Measurements from ENCODE around the gene NPTX2. TPM values are rescaled to one million over a fixed set of nuclear protein-coding genes. Genes with fewer than 3 reads are reported as not detected.

Gene NPTX2
- total and polyA plus RNA-seq, 2 of the 8 experiments (the other 6 are each of a cell fraction or from before 2014, with no cell fraction given) = 18.4 to 19.2 TPM

GRCh38 chr7:98568891-98569290 is 48.2 kb upstream of the NPTX2 start:
- H3K4me3 ChIP-seq (ENCODE audit: extremely low read depth in 1 of 4, insufficient read depth in 2 of 4, low read depth in 3 of 4, low read length in 4 of 4) = no peak overlapping the region
- CTCF ChIA-PET (ENCODE audit: partially characterized antibody) = interaction anchor here (0.9 kb wide), 1 partner anchor 272 kb away, joined by 3 read pairs; no protein-coding TSS in a partner anchor
- H2AK5ac ChIP-seq (ENCODE audit: low read depth, low read length) = no peak overlapping the region
- no peak overlapping the region for H3K9ac ChIP-seq (replicated peaks in 1 of 4; ENCODE audit: extremely low read depth in 1 of 4, low read depth in 3 of 4, low read length in 3 of 4)
- H2BK20ac ChIP-seq (ENCODE audit: low read length) = no peak overlapping the region
- H2BK120ac ChIP-seq (replicated peaks; ENCODE audit: low read depth, low read length) = no peak overlapping the region
- H3K23ac ChIP-seq (ENCODE audit: insufficient read length) = no peak overlapping the region
- no peaks in the 10 kb centered on the region; the same call in 1 of the 2 replicates for H3K23me2 ChIP-seq (ENCODE audit: low read depth, low read length)
- H3K79me2 ChIP-seq (ENCODE audit: control insufficient read depth in 1 of 2, insufficient read depth in 2 of 2, low read length in 2 of 2) = no peaks in the 10 kb centered on the region
- peaks cover 0 to 5% (median 0%) of the 10 kb centered on the region in 4 experiments; a peak in 3 of 7 replicates for H3K4me1 ChIP-seq (replicated peaks in 1 of 4; ENCODE audit: control insufficient read depth in 3 of 4, insufficient read depth in 4 of 4, low read length in 3 of 4)
- H2BK12ac ChIP-seq (ENCODE audit: low read depth, low read length) = no peak overlapping the region
- H3K4me2 ChIP-seq (ENCODE audit: insufficient read depth in 1 of 2, low read depth in 2 of 2, low read length in 2 of 2) = no peak overlapping the region
- H2BK15ac ChIP-seq (ENCODE audit: low read length) = no peak overlapping the region
- no peak for DNase-seq (ENCODE audit: low read depth in 1 of 2, low spot score in 2 of 2)
- no peak overlapping the region for H3K56ac ChIP-seq (replicated peaks; ENCODE audit: insufficient read length, low read depth, low read length)
- POLR2A ChIA-PET (ENCODE audit: partially characterized antibody) = no interaction called here
- H3K4ac ChIP-seq (replicated peaks; ENCODE audit: insufficient read length, low read depth, low read length) = no peak overlapping the region
- TF ChIP-seq RFX5 (IDR thresholded peaks at IDR 0.05; ENCODE audit: borderline replicate concordance, low read depth, low read length) (no peak), TEAD4 (IDR thresholded peaks at IDR 0.05; ENCODE audit: low read depth, low read length) (no peak), SP2 (IDR thresholded peaks at IDR 0.05; ENCODE audit: low read length) (no peak), BACH1 (IDR thresholded peaks at IDR 0.05; ENCODE audit: low read length) (no peak), FOSL1 (IDR thresholded peaks at IDR 0.05; ENCODE audit: insufficient read depth, low read depth, low read length) (no peak), CTBP2 (IDR thresholded peaks at IDR 0.05; ENCODE audit: borderline replicate concordance, insufficient read depth, insufficient read length, low read length) (no peak), SAP30 (IDR thresholded peaks at IDR 0.05; ENCODE audit: insufficient read depth, insufficient replicate concordance, low read length) (no peak), EGR1 (IDR thresholded peaks at IDR 0.05; ENCODE audit: borderline replicate concordance, low read depth, low read length) (no peak), CEBPB (IDR thresholded peaks at IDR 0.05; ENCODE audit: low read depth, low read length) (no peak), KDM4A (IDR thresholded peaks at IDR 0.05; ENCODE audit: low read depth, low read length, severe bottlenecking) (no peak)
- no peak overlapping the region for H4K91ac ChIP-seq (replicated peaks; ENCODE audit: insufficient read length, low read length)
- no peaks in the 10 kb centered on the region for H4K20me1 ChIP-seq (replicated peaks in 1 of 2; ENCODE audit: control insufficient read depth in 1 of 2, insufficient read depth in 2 of 2, low read length in 2 of 2)
- no peak overlapping the region for H3K14ac ChIP-seq (ENCODE audit: insufficient read length)
- H3K36me3 ChIP-seq (ENCODE audit: control insufficient read depth in 2 of 4, insufficient read depth in 4 of 4, low read length in 3 of 4) = no peaks in the 10 kb centered on the region
- 92% methylated on average over 7 of the region's 8 CpGs; no CpG with 5 or more reads in 1 of the 2 experiments for WGBS, 2 experiments (ENCODE audit: extremely low coverage in 1 of 2, insufficient coverage in 1 of 2, insufficient read length in 1 of 2, insufficient replicate concordance in 2 of 2, low coverage in 1 of 2, low lambda C conversion rate in 2 of 2, missing lambda C conversion rate in 1 of 2)
- no peak overlapping the region for H4K8ac ChIP-seq (ENCODE audit: extremely low read depth, insufficient read depth, low read length)
- H3K9me3 ChIP-seq (ENCODE audit: insufficient read depth in 2 of 2, low read depth in 1 of 2, low read length in 1 of 2) = peaks cover 6 to 8% of the 10 kb centered on the region in 2 experiments; a peak in 2 of 4 replicates
- H3K79me1 ChIP-seq (ENCODE audit: low read depth, low read length) = no peaks in the 10 kb centered on the region
- FAIRE-seq = no peak
- H2BK5ac ChIP-seq (ENCODE audit: low read depth, low read length) = no peak overlapping the region
- no peak overlapping the region for H3K27ac ChIP-seq (ENCODE audit: low read depth, low read length)
- no peak overlapping the region for H4K5ac ChIP-seq (ENCODE audit: insufficient read length, low read depth, low read length)
- no peak overlapping the region for H3K18ac ChIP-seq (ENCODE audit: extremely low read depth, low read length)
- H2AFZ ChIP-seq (ENCODE audit: low read length) = no peak overlapping the region
- no peaks in the 10 kb centered on the region for H3K27me3 ChIP-seq (replicated peaks in 1 of 4; ENCODE audit: control insufficient read depth in 3 of 4, extremely low read depth in 1 of 4, insufficient read depth in 3 of 4, low read length in 3 of 4)
